Activated naive CD8-positive, alpha-beta T cell (primary cell): Measurements from ENCODE around the gene RUNX2.
"Not testable (repeated sequence)": the region's sequence is repeated elsewhere in the genome, so short reads cannot be mapped to it uniquely, and the experiment has no call there.

Experiments used
- H3K27ac Mint-ChIP-seq: one replicate; pipeline ENCODE4 v1.8.0; 2021; ENCODE audit warnings: mixed read lengths
- H3K27me3 Mint-ChIP-seq: one replicate; pipeline ENCODE4 v1.8.0; 2021; ENCODE audit warnings: mixed read lengths
- H3K36me3 Mint-ChIP-seq: one replicate; pipeline ENCODE4 v1.8.0; 2021; ENCODE audit warnings: mixed read lengths
- H3K4me1 Mint-ChIP-seq: one replicate; pipeline ENCODE4 v1.8.0; 2021; ENCODE audit warnings: low read depth, mixed read lengths
- H3K4me3 Mint-ChIP-seq: one replicate; pipeline ENCODE4 v1.8.0; 2021; ENCODE audit warnings: mild to moderate bottlenecking, mixed read lengths
- H3K9me3 Mint-ChIP-seq: one replicate; pipeline ENCODE4 v1.8.0; 2021; ENCODE audit warnings: low read depth, mixed read lengths

Gene RUNX2

DNA sequence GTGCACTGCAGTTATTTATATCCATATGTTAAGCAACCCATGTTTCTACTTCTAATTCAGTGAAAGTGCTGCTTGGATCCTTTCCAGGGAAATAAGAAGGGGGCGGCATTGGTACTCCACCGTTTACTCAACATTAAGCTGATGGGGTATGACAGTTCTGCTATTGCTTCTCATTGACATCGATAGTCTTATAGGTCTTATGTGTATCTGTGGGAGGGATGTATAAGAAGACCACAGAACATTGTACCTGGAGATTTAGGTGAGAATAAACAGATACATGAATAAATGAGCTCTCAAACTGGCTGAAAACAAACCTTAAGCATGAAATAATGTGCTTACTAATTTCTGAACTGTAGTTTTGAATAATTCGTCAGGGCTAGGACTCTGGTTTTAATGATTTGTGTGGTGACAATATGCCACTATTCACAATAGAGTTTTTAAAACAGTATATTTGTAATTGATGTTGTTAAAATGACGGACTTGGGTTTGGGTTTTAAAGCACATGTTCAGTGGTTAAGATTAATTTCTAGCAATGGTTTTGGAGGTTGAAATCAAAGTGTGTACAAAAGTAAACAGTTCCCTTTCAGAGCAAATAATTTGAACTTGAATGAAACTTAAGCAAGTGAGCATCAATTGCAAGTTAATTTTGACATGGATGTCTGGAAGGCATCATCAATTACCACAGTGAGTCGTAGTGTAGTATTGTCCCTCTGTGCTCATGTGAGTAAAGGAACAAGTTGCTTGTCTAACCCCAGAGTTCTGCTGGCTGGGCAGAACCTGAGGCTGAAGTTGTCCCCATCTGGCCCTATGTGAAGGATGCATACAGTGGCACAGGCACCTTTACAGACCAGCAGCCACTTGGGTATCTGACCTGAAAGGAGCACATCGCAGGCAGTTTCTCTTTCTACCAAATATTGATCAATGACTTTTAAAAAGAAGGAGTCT, 134.3 kb downstream of the RUNX2 start:
- Mint-ChIP-seq H3K27me3 (no peaks in the 10 kb centered on the region), H3K36me3 (peaks cover 12% of the 10 kb centered on the region), H3K9me3 (no peaks in the 10 kb centered on the region), H3K4me1 (peaks cover 9% of the 10 kb centered on the region), H3K27ac (no peak overlapping the region), H3K4me3 (no peak overlapping the region)

DNA sequence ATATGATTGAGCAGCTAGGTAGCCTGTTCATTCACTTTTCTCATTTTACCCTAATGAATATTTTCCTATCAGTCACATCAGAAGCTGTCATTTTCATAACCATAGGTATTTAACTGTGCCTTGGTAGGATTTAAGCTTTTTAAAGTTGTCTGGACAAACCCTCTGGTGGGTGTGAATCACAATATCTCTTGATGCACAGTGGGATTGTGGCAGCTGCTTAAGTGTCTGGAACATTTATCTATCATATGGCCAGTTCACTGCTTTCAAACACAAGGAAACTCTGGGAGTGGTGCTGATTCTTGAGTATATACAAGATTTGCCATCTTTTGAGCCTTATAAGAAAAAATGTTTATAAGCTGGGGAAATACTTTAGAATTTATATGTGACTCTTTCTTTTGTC, 136.6 kb downstream of the RUNX2 start:
- Mint-ChIP-seq H3K27ac (no peak overlapping the region), H3K4me1 (peaks cover 21% of the 10 kb centered on the region), H3K27me3 (no peaks in the 10 kb centered on the region), H3K9me3 (no peaks in the 10 kb centered on the region), H3K4me3 (no peak overlapping the region), H3K36me3 (peaks cover 23% of the 10 kb centered on the region)

DNA sequence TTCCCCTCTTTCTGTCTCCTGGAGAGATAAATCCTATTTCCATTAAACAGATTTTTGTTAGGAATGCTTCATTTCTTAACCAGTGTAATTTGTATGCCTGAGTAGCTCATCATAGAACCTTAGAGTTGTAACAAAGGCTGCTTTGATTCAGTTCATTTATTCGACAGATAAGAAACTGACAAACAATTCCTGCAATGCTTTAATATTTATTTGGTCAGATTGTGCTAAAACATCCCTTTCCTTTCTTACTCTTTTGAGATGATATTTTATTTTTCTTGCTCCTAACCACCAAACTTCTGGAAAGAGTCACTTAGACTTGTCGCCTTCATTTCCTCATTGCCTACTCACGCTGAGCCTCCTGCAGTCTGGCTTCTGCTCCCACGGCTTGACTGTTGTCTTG, 138.6 kb downstream of the RUNX2 start:
- Mint-ChIP-seq H3K4me3 (no peak overlapping the region), H3K9me3 (no peaks in the 10 kb centered on the region), H3K36me3 (peaks cover 30% of the 10 kb centered on the region), H3K27ac (no peak overlapping the region), H3K27me3 (no peaks in the 10 kb centered on the region), H3K4me1 (peaks cover 30% of the 10 kb centered on the region)

DNA sequence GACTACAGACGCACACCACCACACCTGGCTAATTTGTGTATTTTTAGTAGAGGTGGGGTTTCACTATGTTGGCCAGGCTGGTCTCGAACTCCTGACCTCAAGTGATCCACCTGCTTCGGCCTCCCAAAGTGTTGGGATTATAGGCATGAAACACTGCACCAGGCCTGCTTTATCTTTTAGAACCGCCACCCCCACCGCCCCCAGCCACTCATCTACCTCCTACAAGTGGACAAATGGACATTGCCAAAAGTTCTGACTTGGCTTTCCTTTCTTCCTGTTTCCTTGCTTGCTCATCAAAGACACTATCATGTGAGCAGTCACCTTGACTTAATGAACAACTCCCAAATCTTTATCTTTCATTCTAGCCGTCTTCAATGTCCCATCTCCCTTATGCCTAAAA, 139.3 kb downstream of the RUNX2 start:
- not testable (repeated sequence) for H3K27me3 Mint-ChIP-seq, H3K9me3 Mint-ChIP-seq, H3K27ac Mint-ChIP-seq, H3K4me3 Mint-ChIP-seq
- Mint-ChIP-seq H3K4me1 (peaks cover 30% of the 10 kb centered on the region), H3K36me3 (peaks cover 30% of the 10 kb centered on the region)

DNA sequence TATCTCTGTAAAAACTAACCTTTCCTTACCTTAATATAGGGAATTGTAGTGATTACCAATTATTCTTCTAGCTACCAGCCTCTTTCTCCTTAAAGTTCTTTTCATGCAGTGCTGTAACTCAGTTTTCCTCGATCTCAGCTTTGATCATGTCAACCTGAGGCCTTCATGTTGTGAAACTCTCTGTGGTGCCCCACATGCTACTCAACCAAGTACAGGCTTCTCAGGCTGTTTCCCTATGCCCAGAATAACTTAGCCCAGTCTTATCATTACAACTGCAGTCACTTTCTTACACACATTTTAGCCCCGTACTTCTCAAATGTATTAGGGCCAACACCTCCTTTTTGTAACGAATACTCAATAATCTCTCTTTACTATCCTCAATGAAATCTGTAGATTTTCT, 139.7 kb downstream of the RUNX2 start:
- Mint-ChIP-seq H3K36me3 (peaks cover 31% of the 10 kb centered on the region), H3K9me3 (no peaks in the 10 kb centered on the region), H3K4me3 (no peak overlapping the region), H3K4me1 (peaks cover 33% of the 10 kb centered on the region), H3K27me3 (no peaks in the 10 kb centered on the region), H3K27ac (peak overlapping the region; percentile 2)

DNA sequence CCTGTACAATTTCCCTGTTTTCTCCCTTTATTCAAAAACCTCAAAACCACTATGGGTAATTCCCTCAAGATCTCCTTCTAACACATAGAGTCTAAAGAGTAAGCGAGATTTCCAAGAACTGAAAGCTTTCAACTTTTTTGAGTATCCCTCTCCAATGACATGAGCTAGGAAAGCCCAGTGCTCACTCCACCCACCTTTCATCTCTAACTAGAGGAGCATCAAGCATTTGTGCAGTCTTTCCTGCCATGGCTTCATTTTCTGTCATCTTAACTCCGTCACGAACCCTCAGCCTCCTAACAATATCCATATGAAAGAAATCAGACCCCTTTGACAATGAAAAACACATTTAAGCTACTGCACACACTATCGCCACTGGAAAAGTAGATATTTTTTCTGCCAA, 141.5 kb downstream of the RUNX2 start:
- Mint-ChIP-seq H3K36me3 (peaks cover 38% of the 10 kb centered on the region), H3K27me3 (no peaks in the 10 kb centered on the region), H3K4me3 (no peak overlapping the region), H3K9me3 (no peaks in the 10 kb centered on the region), H3K27ac (peak overlapping the region; percentile 46), H3K4me1 (peaks cover 47% of the 10 kb centered on the region)

DNA sequence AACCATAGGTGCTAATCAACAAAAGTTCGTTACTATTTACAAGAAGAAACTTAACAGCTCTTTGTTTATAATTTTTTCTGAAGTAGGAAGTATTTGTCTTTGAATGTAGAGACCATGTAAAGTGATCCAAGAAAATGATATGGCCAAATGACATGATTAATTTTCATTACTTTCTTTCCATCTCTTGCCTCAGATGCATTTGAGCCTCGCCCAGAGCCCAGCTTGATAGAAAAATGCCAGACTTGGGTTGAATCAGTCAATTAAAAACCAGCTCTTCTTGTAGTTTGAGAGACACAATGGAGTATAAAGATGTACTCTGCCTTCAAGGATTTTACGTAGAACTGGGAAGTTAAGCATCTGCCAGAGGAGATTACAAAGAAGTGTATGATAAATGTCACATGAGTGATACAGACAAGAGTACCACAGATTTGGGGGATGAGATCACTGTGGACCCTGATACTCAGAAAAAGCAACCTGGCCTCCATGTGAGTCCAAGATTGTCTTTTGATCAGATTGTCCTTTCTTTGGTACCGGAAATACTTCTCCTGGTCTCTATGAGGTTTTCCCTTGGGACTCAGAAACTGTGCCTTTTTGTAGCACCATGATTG, 142.1 kb downstream of the RUNX2 start:
- H3K27me3 Mint-ChIP-seq: no peaks in the 10 kb centered on the region
- peaks cover 50% of the 10 kb centered on the region for H3K4me1 Mint-ChIP-seq
- H3K27ac Mint-ChIP-seq: peak overlapping the region; percentile 46
- peaks cover 40% of the 10 kb centered on the region for H3K36me3 Mint-ChIP-seq
- no peaks in the 10 kb centered on the region for H3K9me3 Mint-ChIP-seq
- no peak overlapping the region for H3K4me3 Mint-ChIP-seq

DNA sequence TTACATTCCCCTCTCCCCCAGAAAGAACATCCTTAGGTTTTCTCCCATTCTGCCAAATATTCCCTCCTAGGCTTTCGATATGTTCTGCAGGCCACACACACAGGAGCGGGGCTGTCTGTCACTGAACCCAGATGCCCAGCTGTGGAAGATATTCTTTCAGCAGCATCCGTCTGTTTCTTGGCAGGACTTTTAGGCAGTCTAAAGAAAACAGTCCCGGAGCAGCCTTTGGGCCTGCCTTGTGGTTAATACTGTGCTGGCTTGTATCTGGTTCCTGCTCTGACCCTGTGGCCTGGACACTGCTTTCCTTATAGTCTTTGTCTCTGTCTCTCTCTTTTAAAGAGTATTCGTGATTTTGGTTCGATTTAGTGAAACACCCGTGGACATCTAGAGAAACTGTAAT, 144.3 kb downstream of the RUNX2 start:
- H3K27ac Mint-ChIP-seq: no peak overlapping the region
- H3K9me3 Mint-ChIP-seq: no peaks in the 10 kb centered on the region
- H3K27me3 Mint-ChIP-seq: no peaks in the 10 kb centered on the region
- H3K4me1 Mint-ChIP-seq: peaks cover 51% of the 10 kb centered on the region
- H3K4me3 Mint-ChIP-seq: no peak overlapping the region
- H3K36me3 Mint-ChIP-seq: peaks cover 35% of the 10 kb centered on the region

DNA sequence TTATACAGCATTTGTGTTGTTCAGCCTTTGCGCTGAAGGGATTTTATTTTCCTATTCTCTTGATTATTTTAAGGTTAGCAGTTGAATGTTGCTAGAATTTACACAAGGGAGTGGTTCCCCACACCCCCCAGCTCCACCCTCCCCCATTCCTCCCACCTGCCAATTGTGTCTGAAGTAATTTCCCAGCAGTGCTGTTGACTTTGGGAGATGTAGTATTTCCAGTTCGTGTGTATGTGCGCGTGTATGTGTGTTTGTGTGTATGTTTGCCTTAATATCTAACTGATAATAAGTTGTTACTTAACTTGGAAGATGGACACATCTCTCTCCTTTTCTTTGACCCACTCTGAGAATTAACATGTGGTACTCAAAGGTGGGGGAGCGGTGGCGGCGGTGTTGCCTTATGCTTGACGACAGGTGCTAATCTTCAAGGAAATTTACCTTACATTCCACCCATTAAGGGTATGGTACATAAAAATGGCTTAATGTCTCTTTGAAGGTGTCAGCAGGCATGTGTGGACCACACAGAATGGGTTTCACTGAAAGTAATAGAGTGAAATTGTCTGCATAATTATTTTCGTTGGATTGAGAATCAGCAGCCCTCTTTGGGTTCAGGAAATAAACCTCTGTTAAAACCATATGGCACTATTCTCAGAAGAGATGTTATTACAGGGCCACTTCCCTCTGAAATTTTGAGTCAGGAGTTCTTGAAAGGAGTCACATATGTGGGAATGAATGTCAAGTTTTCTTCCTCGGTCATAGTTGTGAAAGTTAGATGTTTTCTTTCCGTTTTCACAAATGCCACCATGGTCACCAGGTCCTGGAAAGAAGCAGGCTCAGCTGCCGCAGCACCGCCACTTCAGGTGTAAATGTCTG, 145.2 kb downstream of the RUNX2 start:
- Mint-ChIP-seq H3K4me1 (peaks cover 45% of the 10 kb centered on the region), H3K27ac (peak overlapping the region; percentile 28), H3K4me3 (no peak overlapping the region), H3K27me3 (no peaks in the 10 kb centered on the region), H3K9me3 (no peaks in the 10 kb centered on the region), H3K36me3 (peaks cover 29% of the 10 kb centered on the region)

DNA sequence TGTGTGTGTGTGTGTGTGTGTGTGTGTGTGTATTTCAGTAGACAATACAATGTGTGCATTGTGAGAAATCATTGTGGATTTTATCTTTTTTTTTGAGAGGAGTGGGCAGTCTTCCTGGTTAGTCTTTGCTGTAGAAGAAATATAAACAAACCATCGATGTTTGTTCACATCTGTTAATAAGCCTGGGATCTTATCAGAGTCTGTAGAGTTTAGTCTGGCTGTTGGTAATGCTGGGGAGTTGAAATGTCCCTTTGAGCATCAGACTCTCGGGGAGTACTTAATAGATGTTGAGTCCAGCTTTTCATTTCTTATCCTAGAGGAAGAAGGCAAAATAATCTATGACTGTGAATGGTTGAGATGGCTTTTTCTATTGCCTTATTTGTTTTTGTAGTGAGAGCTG, 146.2 kb downstream of the RUNX2 start:
- H3K36me3 Mint-ChIP-seq: peaks cover 27% of the 10 kb centered on the region
- peaks cover 39% of the 10 kb centered on the region for H3K4me1 Mint-ChIP-seq
- no peak overlapping the region for H3K4me3 Mint-ChIP-seq
- no peak overlapping the region for H3K27ac Mint-ChIP-seq
- H3K27me3 Mint-ChIP-seq: no peaks in the 10 kb centered on the region
- H3K9me3 Mint-ChIP-seq: no peaks in the 10 kb centered on the region

DNA sequence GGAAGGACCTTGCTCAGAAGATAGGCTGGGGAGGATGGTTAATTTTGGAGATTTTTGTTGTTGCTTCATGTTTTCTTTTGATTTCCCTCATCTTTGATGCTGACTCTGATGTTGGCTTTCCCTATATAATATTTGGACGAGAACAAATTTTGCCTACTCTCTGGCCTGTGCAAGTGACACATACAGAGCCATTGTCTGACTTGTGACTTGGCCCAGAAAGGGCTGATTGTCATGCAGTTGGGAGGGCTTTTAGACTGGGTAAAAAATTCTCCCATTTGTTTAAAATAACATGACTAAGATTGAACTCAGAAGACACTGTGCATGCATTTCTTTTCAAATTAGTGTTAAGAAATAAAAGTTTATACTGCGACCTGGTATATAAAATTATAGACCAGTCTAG, 148.2 kb downstream of the RUNX2 start:
- H3K36me3 Mint-ChIP-seq: peaks cover 17% of the 10 kb centered on the region
- peak overlapping the region; percentile 50 for H3K27ac Mint-ChIP-seq
- no peaks in the 10 kb centered on the region for H3K27me3 Mint-ChIP-seq
- no peaks in the 10 kb centered on the region for H3K9me3 Mint-ChIP-seq
- no peak overlapping the region for H3K4me3 Mint-ChIP-seq
- H3K4me1 Mint-ChIP-seq: peaks cover 44% of the 10 kb centered on the region

DNA sequence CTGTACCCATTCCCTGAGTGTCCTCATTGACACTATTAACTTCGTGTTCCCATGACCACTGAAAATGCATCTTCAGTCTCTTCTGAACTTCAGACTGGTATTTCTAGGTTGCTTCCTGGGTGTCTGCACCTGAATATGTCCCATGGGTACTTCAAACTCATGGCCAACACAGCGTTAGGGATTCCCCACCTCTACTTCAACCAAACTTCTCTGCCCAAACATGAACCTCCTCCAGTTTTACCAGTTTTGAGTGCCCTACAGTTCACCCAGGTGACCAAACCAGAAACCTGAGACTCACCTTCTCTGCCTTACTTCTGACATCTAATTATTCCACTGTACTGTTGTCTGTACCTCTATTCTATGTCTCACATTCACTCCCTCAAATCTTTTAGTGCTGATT, 149.1 kb downstream of the RUNX2 start:
- peaks cover 20% of the 10 kb centered on the region for H3K36me3 Mint-ChIP-seq
- peaks cover 44% of the 10 kb centered on the region for H3K4me1 Mint-ChIP-seq
- no peaks in the 10 kb centered on the region for H3K9me3 Mint-ChIP-seq
- no peak overlapping the region for H3K4me3 Mint-ChIP-seq
- H3K27me3 Mint-ChIP-seq: no peaks in the 10 kb centered on the region
- no peak overlapping the region for H3K27ac Mint-ChIP-seq

DNA sequence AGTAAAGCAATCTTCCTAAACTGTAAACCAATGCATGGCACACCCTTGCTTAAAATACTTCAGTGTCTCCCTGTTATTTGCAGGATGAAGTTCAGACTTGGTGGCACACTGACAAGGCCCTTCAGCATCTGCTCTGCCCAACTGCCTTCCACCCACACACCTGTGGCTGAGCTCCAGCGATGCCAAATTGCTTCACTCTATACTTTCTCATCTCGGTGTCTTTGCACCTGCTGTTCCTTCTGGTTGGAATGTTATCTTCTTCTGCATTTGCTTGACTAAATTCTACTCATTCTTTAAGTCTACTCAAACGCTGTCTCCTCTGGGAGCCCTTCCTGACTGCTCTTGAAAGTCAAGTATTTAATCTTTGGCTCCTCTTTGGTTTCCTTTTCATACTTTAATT, 149.7 kb downstream of the RUNX2 start:
- Mint-ChIP-seq H3K4me1 (peaks cover 41% of the 10 kb centered on the region), H3K36me3 (peaks cover 17% of the 10 kb centered on the region), H3K9me3 (no peaks in the 10 kb centered on the region), H3K4me3 (no peak overlapping the region), H3K27ac (no peak overlapping the region), H3K27me3 (no peaks in the 10 kb centered on the region)

DNA sequence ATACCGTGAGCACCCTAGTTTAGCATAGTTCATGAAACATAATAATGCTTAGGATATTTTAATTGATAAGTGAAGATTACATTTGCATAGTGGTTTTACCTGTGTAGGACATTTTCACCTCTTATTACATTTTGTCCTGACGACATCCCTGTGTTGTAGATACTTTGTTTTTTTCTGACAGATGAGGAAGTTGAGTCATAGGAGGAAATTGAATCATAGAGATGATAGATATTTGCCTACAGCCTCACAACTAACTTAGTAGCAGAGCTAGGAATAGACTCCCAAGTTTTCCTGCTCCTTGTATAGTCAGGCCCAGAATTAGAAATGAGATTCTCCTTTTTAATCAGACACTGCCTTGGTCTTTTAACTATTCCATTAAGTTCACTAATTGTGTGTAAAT, 150.1 kb downstream of the RUNX2 start:
- no peak overlapping the region for H3K4me3 Mint-ChIP-seq
- no peaks in the 10 kb centered on the region for H3K9me3 Mint-ChIP-seq

More for the DNA sequence above, 150.1 kb downstream of the RUNX2 start:
- peaks cover 38% of the 10 kb centered on the region for H3K4me1 Mint-ChIP-seq
- no peaks in the 10 kb centered on the region for H3K27me3 Mint-ChIP-seq
- H3K36me3 Mint-ChIP-seq: peaks cover 15% of the 10 kb centered on the region
- H3K27ac Mint-ChIP-seq: no peak overlapping the region
